GM12872 (cell line): ENCODE results near the gene ALDH9A1.

Experiments
- TF ChIP-seq, protein P1 (sequence below): IDR thresholded peaks from 3 replicates; pipeline ENCODE4 v1.5.1; 2011; ENCODE audit warnings: low read depth, mild to moderate bottlenecking, low read length, moderate library complexity; ENCODE audit not compliant: insufficient read depth

The ALDH9A1 gene

DNA sequence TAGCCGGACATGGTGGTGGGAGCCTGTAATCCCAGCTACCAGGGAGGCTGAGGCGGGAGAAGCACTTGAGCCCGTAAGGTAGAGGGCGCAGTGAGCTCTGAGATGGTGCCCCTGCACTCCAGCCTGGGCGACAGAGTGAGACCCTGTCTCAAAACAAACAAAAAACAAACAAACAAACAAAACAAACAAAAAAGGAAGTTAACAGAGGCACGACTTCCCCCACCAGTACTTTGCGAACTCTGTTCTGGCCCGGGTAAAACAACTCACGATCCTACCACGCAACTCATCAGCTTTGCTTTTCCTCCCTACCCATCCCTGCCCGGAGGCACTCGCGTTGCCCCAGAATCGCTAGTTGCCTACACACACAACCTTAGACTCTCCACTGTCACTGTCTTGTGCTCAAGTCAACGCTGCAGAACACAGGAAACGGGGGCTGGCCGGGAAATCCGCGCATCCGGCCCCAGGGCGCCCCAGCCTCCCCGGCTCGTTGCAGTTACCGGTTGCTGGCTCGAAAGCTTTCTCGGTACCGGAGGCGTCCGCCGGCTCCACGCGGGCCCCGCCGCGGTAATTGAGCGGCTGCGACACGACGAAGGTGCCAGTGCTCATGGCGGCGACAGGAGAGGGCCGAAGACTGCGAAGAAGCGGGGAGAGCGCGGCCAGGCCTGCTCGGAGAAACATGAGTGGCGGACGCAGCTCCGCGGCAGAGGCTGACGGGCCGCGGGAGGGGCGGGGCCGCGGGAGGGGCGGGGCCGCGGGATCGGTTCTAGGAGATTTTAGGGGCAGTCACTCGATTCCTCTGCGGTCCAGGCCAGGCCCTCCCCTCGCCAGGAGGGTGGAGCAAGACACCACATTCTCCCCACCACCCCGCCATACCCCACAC lies at the start of gene ALDH9A1:
Gene ALDH9A1, minus strand, starts transcription at position 682 of the 880 bp plus-strand sequence. Its CDS starts 4 bp downstream, at position 678.
- TF ChIP-seq, protein P1, sequence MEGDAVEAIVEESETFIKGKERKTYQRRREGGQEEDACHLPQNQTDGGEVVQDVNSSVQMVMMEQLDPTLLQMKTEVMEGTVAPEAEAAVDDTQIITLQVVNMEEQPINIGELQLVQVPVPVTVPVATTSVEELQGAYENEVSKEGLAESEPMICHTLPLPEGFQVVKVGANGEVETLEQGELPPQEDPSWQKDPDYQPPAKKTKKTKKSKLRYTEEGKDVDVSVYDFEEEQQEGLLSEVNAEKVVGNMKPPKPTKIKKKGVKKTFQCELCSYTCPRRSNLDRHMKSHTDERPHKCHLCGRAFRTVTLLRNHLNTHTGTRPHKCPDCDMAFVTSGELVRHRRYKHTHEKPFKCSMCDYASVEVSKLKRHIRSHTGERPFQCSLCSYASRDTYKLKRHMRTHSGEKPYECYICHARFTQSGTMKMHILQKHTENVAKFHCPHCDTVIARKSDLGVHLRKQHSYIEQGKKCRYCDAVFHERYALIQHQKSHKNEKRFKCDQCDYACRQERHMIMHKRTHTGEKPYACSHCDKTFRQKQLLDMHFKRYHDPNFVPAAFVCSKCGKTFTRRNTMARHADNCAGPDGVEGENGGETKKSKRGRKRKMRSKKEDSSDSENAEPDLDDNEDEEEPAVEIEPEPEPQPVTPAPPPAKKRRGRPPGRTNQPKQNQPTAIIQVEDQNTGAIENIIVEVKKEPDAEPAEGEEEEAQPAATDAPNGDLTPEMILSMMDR, result peak; percentile 44; the same call in 2 of the 3 replicates

GRCh38 chr1:165747632-165748447 lies 49.5 kb upstream of the ALDH9A1 start:
- TF ChIP-seq, protein P1, result no peak

DNA sequence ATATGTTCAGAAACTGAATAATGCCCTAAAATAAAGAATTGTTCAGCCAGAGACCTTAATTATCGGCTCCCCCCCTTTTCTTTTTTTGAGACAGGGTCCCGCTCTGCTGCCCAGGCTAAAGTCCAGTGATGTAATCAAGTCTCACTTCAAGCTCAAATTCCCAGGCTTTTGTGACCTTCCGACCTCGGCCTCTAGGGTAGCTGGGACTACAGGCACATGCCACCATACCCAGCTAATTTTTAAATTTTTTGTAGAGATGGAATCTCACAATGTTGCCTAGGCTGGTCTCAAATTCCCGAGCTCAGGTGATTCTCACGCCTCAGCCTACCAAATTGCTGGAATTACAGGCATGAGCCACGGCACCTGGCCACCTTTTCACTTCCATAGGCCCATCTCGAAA lies 43.8 kb upstream of the ALDH9A1 start:
- TF ChIP-seq, protein P1, result no peak

GRCh38 chr1:165738794-165739193 lies 40.4 kb upstream of the ALDH9A1 start:
- TF ChIP-seq, protein P1, result no peak

- TF ChIP-seq, protein P1, result no peak
Measured at GRCh38 chr1:165737196-165737595, 38.8 kb upstream of the ALDH9A1 start.

DNA sequence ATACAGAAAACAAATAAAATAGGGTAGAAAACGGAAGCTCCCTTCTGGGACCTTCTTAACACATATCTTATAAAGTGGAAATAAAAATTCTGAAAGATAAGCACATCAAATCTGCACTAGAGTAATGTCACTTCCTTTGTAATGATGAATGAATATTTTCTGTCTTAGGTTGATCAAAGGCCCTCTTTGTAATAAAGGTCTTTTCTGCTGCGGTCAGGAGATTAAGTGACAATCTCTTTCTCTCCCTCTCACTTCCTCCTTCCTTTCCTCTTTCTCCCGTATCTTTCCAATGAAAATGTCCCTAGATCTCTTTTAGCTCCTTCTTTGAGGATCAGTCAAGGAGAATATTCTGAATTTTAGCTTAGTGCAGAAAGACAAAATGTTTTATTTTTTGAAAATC lies 36.5 kb upstream of the ALDH9A1 start:
- TF ChIP-seq, protein P1, result no peak

DNA sequence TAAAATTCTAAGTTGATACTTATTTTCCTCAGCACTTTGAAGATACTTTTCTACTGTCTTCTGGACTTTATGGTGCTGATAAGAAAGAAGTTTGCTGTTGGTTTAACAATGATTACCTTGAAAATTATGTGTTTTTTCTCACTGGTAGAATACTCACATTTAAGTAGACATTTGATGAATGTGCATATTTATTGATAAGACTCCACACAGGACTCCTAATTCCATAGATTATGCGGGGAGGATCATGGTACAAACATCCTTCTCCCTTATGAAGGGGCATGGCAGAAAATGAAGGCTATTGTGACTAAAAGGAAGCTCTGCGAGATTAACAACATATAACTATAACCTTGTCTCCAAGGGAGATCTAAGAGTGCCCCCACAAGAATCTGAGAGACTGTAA lies 28.5 kb upstream of the ALDH9A1 start:
- TF ChIP-seq, protein P1, result no peak
